ENCODE results near the gene SIDT1.

The SIDT1 gene

DNA sequence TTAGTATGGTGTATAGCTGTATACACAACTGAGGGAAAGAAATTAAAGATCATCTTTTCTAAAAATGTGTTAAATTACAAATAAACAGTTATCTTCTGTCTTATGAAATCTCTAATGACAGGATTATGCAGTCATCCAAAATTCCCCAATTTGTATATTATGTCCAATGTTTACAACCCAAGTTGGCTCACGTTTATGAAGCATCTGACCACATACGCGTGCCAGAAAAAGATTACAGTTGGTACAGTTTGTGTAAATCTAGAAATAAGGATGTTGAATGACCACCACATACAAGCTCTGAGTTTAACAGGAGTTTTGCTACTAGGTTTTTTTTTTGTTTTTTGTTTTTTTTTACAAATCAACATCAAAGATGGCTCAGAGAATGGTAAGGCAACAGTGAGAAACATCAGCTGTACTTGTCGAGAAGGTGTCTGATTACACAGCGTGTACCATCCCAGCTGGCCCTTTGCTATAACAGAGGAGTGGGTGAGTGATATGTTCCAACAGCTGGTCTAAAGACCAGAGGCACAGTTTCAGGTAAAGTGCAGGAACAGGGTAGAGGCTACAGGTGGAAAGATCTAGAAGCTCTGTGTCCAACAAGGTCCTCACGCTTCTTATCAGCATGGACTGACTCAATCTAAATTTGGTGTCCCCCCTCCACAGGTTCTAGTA lies 117.0 kb downstream of the SIDT1 start:
- H3K4me3 ChIP-seq (ENCODE audit: control insufficient read depth, low read depth, low read length) = no peak overlapping the region
- no peak for DNase-seq (ENCODE audit: low read depth)
- TF ChIP-seq, protein P1, sequence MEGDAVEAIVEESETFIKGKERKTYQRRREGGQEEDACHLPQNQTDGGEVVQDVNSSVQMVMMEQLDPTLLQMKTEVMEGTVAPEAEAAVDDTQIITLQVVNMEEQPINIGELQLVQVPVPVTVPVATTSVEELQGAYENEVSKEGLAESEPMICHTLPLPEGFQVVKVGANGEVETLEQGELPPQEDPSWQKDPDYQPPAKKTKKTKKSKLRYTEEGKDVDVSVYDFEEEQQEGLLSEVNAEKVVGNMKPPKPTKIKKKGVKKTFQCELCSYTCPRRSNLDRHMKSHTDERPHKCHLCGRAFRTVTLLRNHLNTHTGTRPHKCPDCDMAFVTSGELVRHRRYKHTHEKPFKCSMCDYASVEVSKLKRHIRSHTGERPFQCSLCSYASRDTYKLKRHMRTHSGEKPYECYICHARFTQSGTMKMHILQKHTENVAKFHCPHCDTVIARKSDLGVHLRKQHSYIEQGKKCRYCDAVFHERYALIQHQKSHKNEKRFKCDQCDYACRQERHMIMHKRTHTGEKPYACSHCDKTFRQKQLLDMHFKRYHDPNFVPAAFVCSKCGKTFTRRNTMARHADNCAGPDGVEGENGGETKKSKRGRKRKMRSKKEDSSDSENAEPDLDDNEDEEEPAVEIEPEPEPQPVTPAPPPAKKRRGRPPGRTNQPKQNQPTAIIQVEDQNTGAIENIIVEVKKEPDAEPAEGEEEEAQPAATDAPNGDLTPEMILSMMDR (conservative IDR thresholded peaks at IDR 0.05; ENCODE audit: control insufficient read depth, insufficient read depth, low read depth, low read length) = no peak

DNA sequence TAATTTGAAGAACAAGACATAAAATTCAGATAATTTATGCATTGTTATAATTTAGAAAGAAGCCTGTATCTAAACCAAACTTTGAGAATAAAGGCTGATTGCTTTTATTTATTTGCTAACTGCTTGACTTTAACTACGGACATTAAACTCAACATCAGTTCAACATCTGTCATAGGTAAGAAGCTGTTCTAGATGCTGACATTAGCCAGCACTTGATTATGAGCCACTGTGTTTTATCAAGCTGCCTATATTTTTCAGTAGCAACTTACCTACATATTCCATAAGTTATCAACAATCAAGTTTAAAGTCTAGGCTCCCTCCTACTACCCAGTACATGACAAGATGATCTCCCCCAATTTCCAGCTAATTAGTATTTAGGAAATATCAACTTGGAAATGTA lies 122.0 kb downstream of the SIDT1 start:
- DNase-seq (ENCODE audit: low read depth) = no peak
- TF ChIP-seq, protein P1 (conservative IDR thresholded peaks at IDR 0.05; ENCODE audit: control insufficient read depth, insufficient read depth, low read depth, low read length) = no peak

DNA sequence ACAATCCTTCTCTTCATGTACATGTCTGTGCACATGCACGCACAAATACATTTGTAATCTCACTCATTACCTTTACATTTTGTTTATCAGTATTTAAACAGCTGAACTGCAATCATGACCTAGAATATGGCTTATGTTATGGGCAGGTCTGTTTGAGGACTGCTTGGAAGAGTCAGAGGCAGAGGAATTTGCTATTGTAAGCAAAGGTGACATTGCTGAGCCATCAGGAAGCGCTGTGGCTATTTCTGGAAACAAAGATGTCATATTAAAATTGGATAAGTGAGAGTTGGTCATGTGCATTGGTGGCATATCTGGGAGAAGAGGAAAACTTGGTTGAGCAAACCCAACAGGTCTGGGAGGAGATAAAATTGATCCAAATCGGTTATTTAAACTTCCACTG lies 122.5 kb downstream of the SIDT1 start:
- H3K4me3 ChIP-seq (ENCODE audit: control insufficient read depth, low read depth, low read length) = no peak overlapping the region
- TF ChIP-seq, protein P1 (conservative IDR thresholded peaks at IDR 0.05; ENCODE audit: control insufficient read depth, insufficient read depth, low read depth, low read length) = no peak
- DNase-seq (ENCODE audit: low read depth) = no peak

More for the DNA sequence above, 122.0 kb downstream of the SIDT1 start:
- no peak overlapping the region for H3K4me3 ChIP-seq (ENCODE audit: control insufficient read depth, low read depth, low read length)

DNA sequence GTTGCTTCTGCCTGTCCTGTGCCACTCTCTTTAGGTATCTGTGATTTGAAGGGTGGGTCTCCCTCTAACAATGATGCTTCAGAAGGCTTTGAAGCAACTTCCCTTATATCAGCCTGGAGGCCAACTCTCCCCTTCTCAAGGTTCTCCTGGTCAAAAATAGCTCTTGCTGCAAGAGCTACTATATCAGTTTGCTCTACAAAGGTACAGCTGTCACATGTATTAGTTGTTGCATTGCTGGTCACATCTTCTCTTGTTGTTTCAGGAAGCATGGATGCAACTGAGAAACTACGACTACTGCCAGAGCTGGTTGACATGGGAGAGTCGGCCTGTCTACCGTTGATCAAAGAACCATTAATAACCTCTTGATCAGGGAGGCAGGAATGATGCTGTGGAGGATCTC lies 125.8 kb downstream of the SIDT1 start:
- no peak for DNase-seq (ENCODE audit: low read depth)
- TF ChIP-seq, protein P1 (conservative IDR thresholded peaks at IDR 0.05; ENCODE audit: control insufficient read depth, insufficient read depth, low read depth, low read length) = no peak
- H3K4me3 ChIP-seq (ENCODE audit: control insufficient read depth, low read depth, low read length) = no peak overlapping the region

DNA sequence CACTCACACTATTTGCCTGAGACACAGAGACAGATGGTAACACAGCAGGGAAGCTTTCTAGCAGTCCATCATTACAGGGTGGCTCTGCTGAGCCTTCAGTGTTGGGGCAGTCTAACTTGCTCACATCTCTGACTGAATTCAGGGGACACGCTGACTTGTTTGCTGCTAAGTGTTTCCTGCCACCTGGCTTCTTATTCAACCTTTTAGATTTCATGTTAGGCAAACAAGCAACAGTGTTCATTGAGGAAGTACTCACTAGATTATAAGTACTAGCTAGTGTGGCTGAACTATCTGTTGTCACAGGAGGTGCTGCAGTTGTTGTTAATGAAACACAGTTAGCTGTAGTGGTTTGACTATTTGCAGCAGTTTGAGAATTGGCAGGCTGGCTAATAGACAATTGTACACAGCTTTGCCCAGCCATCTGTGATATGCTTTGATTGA lies 126.8 kb downstream of the SIDT1 start:
- DNase-seq (ENCODE audit: low read depth) = no peak
- TF ChIP-seq, protein P1 (conservative IDR thresholded peaks at IDR 0.05; ENCODE audit: control insufficient read depth, insufficient read depth, low read depth, low read length) = no peak
- no peak overlapping the region for H3K4me3 ChIP-seq (ENCODE audit: control insufficient read depth, low read depth, low read length)

DNA sequence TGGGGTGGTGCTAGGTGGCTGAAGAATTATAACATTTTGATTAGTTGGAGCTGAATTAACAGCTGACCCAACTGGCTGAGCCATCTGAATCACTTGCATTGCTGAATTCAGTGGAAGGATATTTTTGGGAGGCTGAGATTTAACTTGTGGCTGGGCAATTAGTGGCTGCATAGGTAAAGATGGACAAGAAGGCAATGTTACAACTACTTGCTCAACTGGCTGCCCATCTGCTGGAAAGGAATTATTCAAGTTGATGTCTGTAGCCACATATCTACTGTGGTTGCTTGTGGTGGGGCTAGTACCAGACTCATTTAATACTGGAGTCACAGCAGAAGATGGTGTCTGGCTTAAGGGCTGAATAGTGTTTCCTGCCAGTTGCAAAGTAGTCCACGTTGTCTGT lies 127.6 kb downstream of the SIDT1 start:
- DNase-seq (ENCODE audit: low read depth) = no peak
- TF ChIP-seq, protein P1 (conservative IDR thresholded peaks at IDR 0.05; ENCODE audit: control insufficient read depth, insufficient read depth, low read depth, low read length) = no peak
- H3K4me3 ChIP-seq (ENCODE audit: control insufficient read depth, low read depth, low read length) = no peak overlapping the region

Data from fibroblast of mammary gland (primary cell).